HEK293 (cell line): Measurements from ENCODE around the gene BCL2.

Source experiments
- CTCF ChIA-PET: fragments of 350-600 bp; formaldehyde crosslinking; extraction: SDS; loops from one replicate; lab custom pipeline; 2021; ENCODE audit warnings: antibody characterized with exemption; lab: Yijun Ruan, JAX
- POLR2A ChIA-PET: fragments of 300-600 bp; formaldehyde crosslinking; extraction: SDS; loops from one replicate; lab custom pipeline; 2020; ENCODE audit warnings: antibody characterized with exemption, inconsistent platforms; lab: Yijun Ruan, JAX
- H3K27ac ChIP-seq: fragments of 200-500 bp; sonication (Bioruptor generic); 2 replicates; pipeline ENCODE4 v1.5.1; 2014; ENCODE audit warnings: low read depth, low read length, control low read depth, inconsistent platforms; ENCODE audit errors: extremely low read depth
- H3K36me3 ChIP-seq, 2 experiments: fragments of 200-500 bp in 1 of 2; sonication (Bioruptor generic) in 1 of 2; 1 replicate in 1 of 2; 2 replicates in 1 of 2; pipeline ENCODE4 v1.5.1; 2014 to 2017; ENCODE audit warnings: inconsistent platforms in 2 of 2, low read length in 2 of 2; ENCODE audit not compliant: control insufficient read depth in 2 of 2, insufficient read depth in 1 of 2
- H3K4me1 ChIP-seq: fragments of 200-500 bp; sonication (Bioruptor generic); 2 replicates; pipeline ENCODE4 v1.5.1; 2014; ENCODE audit warnings: mild to moderate bottlenecking, low read length, inconsistent platforms; ENCODE audit not compliant: control insufficient read depth, insufficient read depth
- H3K4me3 ChIP-seq: 2 replicates; pipeline ENCODE4 v1.5.1; 2011; ENCODE audit warnings: low read depth, mild to moderate bottlenecking, control low read depth, low read length, moderate library complexity
- H3K9me3 ChIP-seq: fragments of 200-500 bp; sonication (Bioruptor generic); 2 replicates; pipeline ENCODE4 v1.5.1; 2014; ENCODE audit warnings: low read depth, low read length, inconsistent platforms; ENCODE audit not compliant: control insufficient read depth, insufficient read depth
- CTCF ChIP-seq: fragments of 450-650 bp; formaldehyde crosslinking; IDR thresholded peaks from 2 replicates; pipeline ENCODE4 v1.5.1; 2016; ENCODE audit warnings: missing biosample characterization, missing genetic modification characterization
- ELK4 ChIP-seq: IDR thresholded peaks from 2 replicates; pipeline ENCODE4 v1.6.1; 2011; ENCODE audit warnings: mild to moderate bottlenecking, low read depth, low read length, borderline replicate concordance
- GLIS2 ChIP-seq: fragments of 450-650 bp; formaldehyde crosslinking; IDR thresholded peaks from 2 replicates; pipeline ENCODE4 v1.5.1; 2016; ENCODE audit warnings: missing biosample characterization, missing genetic modification characterization
- KLF1 ChIP-seq: fragments of 450-650 bp; formaldehyde crosslinking; IDR thresholded peaks from 2 replicates; pipeline ENCODE4 v1.5.1; 2016; ENCODE audit warnings: missing biosample characterization, missing genetic modification characterization
- SCRT1 ChIP-seq: fragments of 450-650 bp; formaldehyde crosslinking; IDR thresholded peaks from 2 replicates; pipeline ENCODE4 v1.5.1; 2016; ENCODE audit warnings: missing biosample characterization, missing genetic modification characterization, borderline replicate concordance
- SP3 ChIP-seq: fragments of 450-650 bp; formaldehyde crosslinking; IDR thresholded peaks from 2 replicates; pipeline ENCODE4 v1.5.1; 2016; ENCODE audit warnings: missing biosample characterization, missing genetic modification characterization
- ZNF148 ChIP-seq: fragments of 450-650 bp; formaldehyde crosslinking; IDR thresholded peaks from 2 replicates; pipeline ENCODE4 v1.5.0; 2017; ENCODE audit warnings: missing biosample characterization, missing genetic modification characterization, borderline replicate concordance
- ZNF302 ChIP-seq: fragments of 450-650 bp; formaldehyde crosslinking; IDR thresholded peaks from 2 replicates; pipeline ENCODE4 v1.5.1; 2016; ENCODE audit warnings: missing biosample characterization, missing genetic modification characterization, low read depth
- ZNF335 ChIP-seq: fragments of 450-650 bp; formaldehyde crosslinking; conservative IDR thresholded peaks from 2 replicates; pipeline ENCODE4 v1.5.1; 2016; ENCODE audit warnings: missing biosample characterization, missing genetic modification characterization
- ZNF350 ChIP-seq: fragments of 450-650 bp; formaldehyde crosslinking; IDR thresholded peaks from 2 replicates; pipeline ENCODE4 v1.5.0; 2017; ENCODE audit warnings: missing biosample characterization, mild to moderate bottlenecking, missing genetic modification characterization
- ZNF362 ChIP-seq: fragments of 450-650 bp; formaldehyde crosslinking; IDR thresholded peaks from 2 replicates; pipeline ENCODE4 v1.5.1; 2016; ENCODE audit warnings: missing biosample characterization, missing genetic modification characterization
- ZNF416 ChIP-seq: fragments of 450-650 bp; formaldehyde crosslinking; IDR thresholded peaks from 2 replicates; pipeline ENCODE4 v1.5.1; 2016; ENCODE audit warnings: missing biosample characterization, missing genetic modification characterization
- ZNF513 ChIP-seq: fragments of 450-650 bp; IDR thresholded peaks from 2 replicates; pipeline ENCODE4 v1.5.1; 2018; ENCODE audit warnings: missing biosample characterization, missing genetic modification characterization
- ZNF521 ChIP-seq: fragments of 450-650 bp; formaldehyde crosslinking; IDR thresholded peaks from 2 replicates; pipeline ENCODE4 v1.5.1; 2017; ENCODE audit warnings: missing biosample characterization, mild to moderate bottlenecking, missing genetic modification characterization
- ZNF707 ChIP-seq: fragments of 450-650 bp; formaldehyde crosslinking; IDR thresholded peaks from 2 replicates; pipeline ENCODE4 v1.5.1; 2016; ENCODE audit warnings: missing biosample characterization, missing genetic modification characterization
- ZNF830 ChIP-seq: fragments of 450-650 bp; IDR thresholded peaks from 2 replicates; pipeline ENCODE4 v1.5.0; 2018; ENCODE audit warnings: missing biosample characterization, missing genetic modification characterization, low read depth, mild to moderate bottlenecking, moderate library complexity
- ZSCAN18 ChIP-seq: fragments of 450-650 bp; formaldehyde crosslinking; IDR thresholded peaks from 2 replicates; pipeline ENCODE4 v1.5.1; 2016; ENCODE audit warnings: missing biosample characterization, missing genetic modification characterization

The BCL2 gene

GRCh38 chr18:63262369-63263335 is 56.9 kb downstream of the BCL2 start (continued):
- TF ChIP-seq ZNF302 (tag by site-specific recombination) (no peak), ZNF362 (tag by site-specific recombination) (no peak), ZNF707 (tag by site-specific recombination) (no peak), ZNF416 (tag by site-specific recombination) (no peak), KLF1 (no peak), GLIS2 (no peak), ZNF350 (tag by site-specific recombination) (no peak)

- no peaks in the 10 kb centered on the region for H3K9me3 ChIP-seq
- POLR2A ChIA-PET, result no interaction called here
- no peak overlapping the region for H3K4me3 ChIP-seq
- no peaks in the 10 kb centered on the region for H3K36me3 ChIP-seq
- peaks cover 12% of the 10 kb centered on the region for H3K4me1 ChIP-seq
- TF ChIP-seq SCRT1 (tag by site-specific recombination) (no peak), ELK4 (no peak), GLIS2 (no peak), ZNF513 (tag by site-specific recombination) (no peak), SP3 (tag by site-specific recombination) (no peak), CTCF (tag by site-specific recombination) (no peak), ZNF830 (tag by site-specific recombination) (no peak)
- TF ChIP-seq, all 188 proteins: peak for 0
- CTCF ChIA-PET, result interaction anchor here (0.5 to 1.0 kb wide), 4 partner anchors 36 to 245 kb away, joined by 3 to 4 read pairs (median 4); no protein-coding TSS in a partner anchor
- no peak overlapping the region for H3K27ac ChIP-seq
Observed at GRCh38 chr18:63261029-63261428, 58.5 kb downstream of the BCL2 start.

- ChIA-PET POLR2A (no interaction called here), CTCF (no interaction called here)
- H3K27ac ChIP-seq, result no peak overlapping the region
- no peak overlapping the region for H3K4me3 ChIP-seq
- no peaks in the 10 kb centered on the region for H3K9me3 ChIP-seq
- no peaks in the 10 kb centered on the region for H3K36me3 ChIP-seq
- H3K4me1 ChIP-seq, result peaks cover 12% of the 10 kb centered on the region
- no peak for TF ChIP-seq ZNF148
- TF ChIP-seq ZNF335 (tag by site-specific recombination), result no peak
- no peak for TF ChIP-seq ZSCAN18 (tag by site-specific recombination)
- TF ChIP-seq ZNF521 (tag by site-specific recombination), result no peak
Observed at GRCh38 chr18:63260380-63260754, 59.2 kb downstream of the BCL2 start.
